Head of caudate nucleus (tissue), 42 donors: ENCODE data around the gene ATRIP.

Source experiments
- DNase-seq, 42 donors: peaks; one replicate each; pipeline versions ENCODE4 v3.0.0 to v3.0.0-alpha.2; 2020 to 2021; ENCODE audit warnings: mixed read lengths in 7 of 42
- intact Hi-C: fragments of 100-400 bp; cut with DNase I; formaldehyde crosslinking; loops from one replicate; pipeline ENCODE4 v1.15.0; 2022

Gene ATRIP

GRCh38 chr3:48446425-48447193 lies at the start of gene ATRIP:
TSS of gene ATRIP (plus strand) at chr3:48446737. CDS start at chr3:48446846, 109 bp downstream.
- intact Hi-C loops, result loop anchor here (5.0 kb wide), 1 partner anchor 101 kb away; no protein-coding TSS in a partner anchor
- peak; percentile 74 to 97 (median 91) for DNase-seq

GRCh38 chr3:48397767-48398681 lies 48.5 kb upstream of the ATRIP start:
- intact Hi-C loops, result no loop called here
- peak in 5 of 42 donors; percentile 9 to 31 (median 12) for DNase-seq

GRCh38 chr3:48398701-48399386 lies 47.7 kb upstream of the ATRIP start:
- intact Hi-C loops, result no loop called here
- peak in 6 of 42 donors; percentile 0 to 39 (median 14) for DNase-seq

GRCh38 chr3:48399387-48400172 lies 47.0 kb upstream of the ATRIP start:
- peak in 13 of 42 donors; percentile 11 to 46 (median 20) for DNase-seq
- intact Hi-C loops, result loop anchor here (2.0 kb wide), 1 partner anchor 37 kb away; no protein-coding TSS in a partner anchor

GRCh38 chr3:48400824-48401433 lies 45.6 kb upstream of the ATRIP start:
- intact Hi-C loops, result loop anchor here (2.0 kb wide), 1 partner anchor 36 kb away; no protein-coding TSS in a partner anchor
- peak in 39 of 42 donors; percentile 38 to 85 (median 65) for DNase-seq

GRCh38 chr3:48401434-48401901 lies 45.1 kb upstream of the ATRIP start:
- intact Hi-C loops, result loop anchor here (2.0 kb wide), 1 partner anchor 35 kb away; no protein-coding TSS in a partner anchor
- peak in 11 of 42 donors; percentile 1 to 39 (median 14) for DNase-seq

GRCh38 chr3:48402281-48402732 lies 44.2 kb upstream of the ATRIP start:
- intact Hi-C loops, result no loop called here
- peak in 19 of 42 donors; percentile 7 to 72 (median 37) for DNase-seq

GRCh38 chr3:48402907-48403306 lies 43.6 kb upstream of the ATRIP start:
- peak in 2 of 42 donors; percentile 27 to 40 for DNase-seq
- intact Hi-C loops, result no loop called here

GRCh38 chr3:48403533-48404439 lies 42.8 kb upstream of the ATRIP start:
- DNase-seq, result peak in 11 of 42 donors; percentile 0 to 34 (median 12)
- intact Hi-C loops, result no loop called here

GRCh38 chr3:48404440-48405342 lies 41.8 kb upstream of the ATRIP start:
- intact Hi-C loops, result no loop called here
- DNase-seq, result peak in 19 of 42 donors; percentile 5 to 61 (median 23)

GRCh38 chr3:48405343-48405881 lies 41.1 kb upstream of the ATRIP start:
- DNase-seq, result peak in 17 of 42 donors; percentile 1 to 43 (median 15)
- intact Hi-C loops, result no loop called here

- intact Hi-C loops, result no loop called here
- DNase-seq, result peak in 7 of 42 donors; percentile 7 to 33 (median 16)
Measured at GRCh38 chr3:48405971-48406370, 40.6 kb upstream of the ATRIP start.

- peak in 17 of 42 donors; percentile 0 to 32 (median 10) for DNase-seq
- intact Hi-C loops, result no loop called here
Measured at GRCh38 chr3:48406443-48407431, 39.8 kb upstream of the ATRIP start.
